DOHH2 (cell line): ENCODE data around the gene BDKRB2.

Source experiments
- H3F3A ChIP-seq: fragments of 200-600 bp; sonication (generic), shearing (Covaris generic); 2 replicates; pipeline ENCODE4 v1.6.0; 2016; ENCODE audit warnings: antibody characterized with exemption, mild to moderate bottlenecking; ENCODE audit not compliant: control insufficient read depth, insufficient read depth
- H3K27ac ChIP-seq: fragments of 200-600 bp; sonication (generic); 2 replicates; pipeline ENCODE4 v1.5.1; 2014; ENCODE audit warnings: low read depth, mild to moderate bottlenecking, low read length, moderate library complexity
- H3K27me3 ChIP-seq: fragments of 200-600 bp; sonication (generic); 2 replicates; pipeline ENCODE4 v1.6.1; 2014; ENCODE audit warnings: mild to moderate bottlenecking, low read length, mixed read lengths; ENCODE audit not compliant: control insufficient read depth
- H3K36me3 ChIP-seq: fragments of 200-600 bp; sonication (generic); 2 replicates; pipeline ENCODE4 v1.6.1; 2014; ENCODE audit warnings: mild to moderate bottlenecking, low read length, moderate library complexity, mixed read lengths; ENCODE audit not compliant: control insufficient read depth
- H3K4me1 ChIP-seq: fragments of 200-600 bp; sonication (generic); 2 replicates; pipeline ENCODE4 v1.6.1; 2014; ENCODE audit warnings: mild to moderate bottlenecking, low read length, mixed read lengths; ENCODE audit not compliant: control insufficient read depth
- H3K4me2 ChIP-seq: fragments of 200-600 bp; sonication (generic); 2 replicates; pipeline ENCODE4 v1.6.0; 2014; ENCODE audit warnings: mild to moderate bottlenecking, low read length, moderate library complexity
- H3K4me3 ChIP-seq: fragments of 200-600 bp; sonication (generic); 2 replicates; pipeline ENCODE4 v1.5.1; 2014; ENCODE audit warnings: mild to moderate bottlenecking, low read length, mixed read lengths
- H3K79me2 ChIP-seq: fragments of 200-600 bp; sonication (generic); 2 replicates; pipeline ENCODE4 v1.6.1; 2014; ENCODE audit warnings: mild to moderate bottlenecking, low read length, mixed read lengths; ENCODE audit not compliant: control insufficient read depth
- H3K9me2 ChIP-seq: fragments of 200-600 bp; sonication (generic); replicated peaks from 2 replicates; pipeline ENCODE4 v1.6.1; 2014; ENCODE audit warnings: mild to moderate bottlenecking, low read length, mixed read lengths; ENCODE audit not compliant: control insufficient read depth
- H3K9me3 ChIP-seq: fragments of 200-600 bp; sonication (generic); 2 replicates; pipeline ENCODE4 v1.6.1; 2014; ENCODE audit warnings: antibody characterized with exemption, low read length, mixed read lengths; ENCODE audit not compliant: control insufficient read depth, insufficient read depth
- H4K20me1 ChIP-seq: fragments of 200-600 bp; sonication (generic); 2 replicates; pipeline ENCODE4 v1.6.0; 2014; ENCODE audit warnings: low read depth, mild to moderate bottlenecking, antibody characterized with exemption, low read length, moderate library complexity; ENCODE audit not compliant: control insufficient read depth, insufficient read depth
- EZH2phosphoT487 ChIP-seq: fragments of 200-600 bp; sonication (generic); IDR thresholded peaks from 2 replicates; pipeline ENCODE4 v1.6.1; 2017; ENCODE audit warnings: borderline replicate concordance, mild to moderate bottlenecking, antibody characterized with exemption, low read length, moderate library complexity, mixed read lengths
- TF ChIP-seq, protein P1 (sequence below): fragments of 200-600 bp; sonication (generic); IDR thresholded peaks from one replicate; pipeline ENCODE4 v1.5.1; 2014; ENCODE audit warnings: antibody characterized with exemption, mild to moderate bottlenecking, low read depth, low read length; ENCODE audit not compliant: poor library complexity, severe bottlenecking

Gene BDKRB2

DNA sequence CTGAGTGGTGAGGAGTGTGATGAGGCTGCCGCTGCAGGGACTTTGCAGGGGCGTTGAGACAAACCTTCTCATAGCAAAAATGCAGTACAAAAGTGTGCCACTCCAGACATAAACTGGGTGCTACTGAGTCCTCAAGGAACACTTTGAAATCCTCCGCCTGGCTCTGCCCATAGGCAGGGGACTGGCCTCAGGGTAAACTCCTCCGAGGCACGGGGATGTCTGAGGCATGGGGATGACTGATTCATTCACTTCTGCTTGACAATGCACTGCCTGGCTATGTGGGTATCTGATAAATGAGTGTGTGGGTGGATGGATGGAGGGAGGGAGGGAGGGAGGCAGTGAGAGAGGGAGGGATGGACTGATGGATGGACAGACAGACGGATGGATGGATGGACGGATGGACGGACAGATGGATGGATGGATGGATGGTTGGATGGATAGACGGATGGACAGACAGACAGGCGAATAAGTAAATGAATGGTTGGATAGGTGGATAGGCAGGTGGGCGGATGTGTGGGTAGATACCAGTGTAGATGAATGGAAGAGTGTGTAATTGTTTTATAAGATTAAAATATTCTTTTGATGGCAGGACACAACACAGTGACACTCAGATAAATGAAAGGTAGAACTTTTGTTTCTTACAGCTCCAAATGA is 2.1 kb upstream of the BDKRB2 start:
- Histone ChIP-seq H3K4me2 (no peak overlapping the region), H3K27ac (no peak overlapping the region), H3K27me3 (no peaks in the 10 kb centered on the region), H3K4me1 (peaks cover 12% of the 10 kb centered on the region), H3K79me2 (no peaks in the 10 kb centered on the region), H3K4me3 (no peak overlapping the region), H4K20me1 (no peaks in the 10 kb centered on the region), H3K9me3 (no peaks in the 10 kb centered on the region), H3K36me3 (no peaks in the 10 kb centered on the region), H3F3A (no peaks in the 10 kb centered on the region), H3K9me2 (no peaks in the 10 kb centered on the region)
- no peak for TF ChIP-seq EZH2phosphoT487
- TF ChIP-seq, protein P1, sequence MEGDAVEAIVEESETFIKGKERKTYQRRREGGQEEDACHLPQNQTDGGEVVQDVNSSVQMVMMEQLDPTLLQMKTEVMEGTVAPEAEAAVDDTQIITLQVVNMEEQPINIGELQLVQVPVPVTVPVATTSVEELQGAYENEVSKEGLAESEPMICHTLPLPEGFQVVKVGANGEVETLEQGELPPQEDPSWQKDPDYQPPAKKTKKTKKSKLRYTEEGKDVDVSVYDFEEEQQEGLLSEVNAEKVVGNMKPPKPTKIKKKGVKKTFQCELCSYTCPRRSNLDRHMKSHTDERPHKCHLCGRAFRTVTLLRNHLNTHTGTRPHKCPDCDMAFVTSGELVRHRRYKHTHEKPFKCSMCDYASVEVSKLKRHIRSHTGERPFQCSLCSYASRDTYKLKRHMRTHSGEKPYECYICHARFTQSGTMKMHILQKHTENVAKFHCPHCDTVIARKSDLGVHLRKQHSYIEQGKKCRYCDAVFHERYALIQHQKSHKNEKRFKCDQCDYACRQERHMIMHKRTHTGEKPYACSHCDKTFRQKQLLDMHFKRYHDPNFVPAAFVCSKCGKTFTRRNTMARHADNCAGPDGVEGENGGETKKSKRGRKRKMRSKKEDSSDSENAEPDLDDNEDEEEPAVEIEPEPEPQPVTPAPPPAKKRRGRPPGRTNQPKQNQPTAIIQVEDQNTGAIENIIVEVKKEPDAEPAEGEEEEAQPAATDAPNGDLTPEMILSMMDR, result no peak

DNA sequence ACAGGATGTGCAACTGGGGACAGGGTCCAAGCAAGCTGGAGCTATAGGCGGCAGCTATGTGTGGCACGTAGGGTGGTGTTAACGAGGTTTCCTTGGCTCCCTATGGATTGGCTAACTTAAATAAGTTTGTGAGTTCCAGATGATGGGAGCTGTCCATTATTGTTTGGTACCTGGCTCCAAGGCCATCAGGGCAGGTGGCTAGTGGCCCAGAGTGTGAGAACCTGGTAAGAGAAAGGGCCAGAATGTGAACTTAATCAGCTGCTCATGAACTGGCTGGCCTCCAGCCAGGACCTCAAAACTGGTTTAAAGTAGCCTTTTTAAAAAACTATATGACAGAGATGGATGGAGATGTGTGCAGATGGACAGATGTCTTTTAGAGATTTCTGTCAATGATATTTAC is 1.5 kb upstream of the BDKRB2 start:
- Histone ChIP-seq H3K9me3 (no peaks in the 10 kb centered on the region), H3K79me2 (no peaks in the 10 kb centered on the region), H3K4me2 (no peak overlapping the region), H4K20me1 (no peaks in the 10 kb centered on the region), H3K9me2 (no peaks in the 10 kb centered on the region), H3K4me3 (no peak overlapping the region), H3K36me3 (no peaks in the 10 kb centered on the region), H3K27me3 (no peaks in the 10 kb centered on the region), H3F3A (no peaks in the 10 kb centered on the region), H3K27ac (no peak overlapping the region), H3K4me1 (peaks cover 12% of the 10 kb centered on the region)
- TF ChIP-seq EZH2phosphoT487, result no peak
- TF ChIP-seq, protein P1, result no peak

DNA sequence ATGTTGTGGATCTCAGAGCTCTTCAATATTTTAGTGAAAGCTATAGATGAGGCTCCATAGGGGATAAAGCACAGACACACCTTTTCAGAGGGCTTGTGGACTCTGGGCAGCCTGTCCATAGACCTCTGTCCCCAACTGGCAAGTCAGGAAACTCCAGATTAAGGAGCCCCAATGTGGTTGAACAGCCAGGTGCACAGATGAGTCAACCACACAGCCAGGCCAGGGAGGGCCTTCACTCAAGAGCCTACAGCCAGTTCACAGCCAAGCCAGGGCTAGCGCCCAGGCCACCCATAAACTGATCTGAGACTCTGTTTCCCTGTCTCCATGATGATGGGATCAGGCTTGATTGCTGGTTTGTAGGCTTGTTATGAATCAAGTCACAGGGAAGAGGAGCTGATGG is 1.0 kb upstream of the BDKRB2 start:
- no peak overlapping the region for H3K4me2 ChIP-seq
- H3K9me3 ChIP-seq, result no peaks in the 10 kb centered on the region
- no peaks in the 10 kb centered on the region for H3F3A ChIP-seq
- no peaks in the 10 kb centered on the region for H3K79me2 ChIP-seq
- no peaks in the 10 kb centered on the region for H3K27me3 ChIP-seq
- H3K27ac ChIP-seq, result no peak overlapping the region
- TF ChIP-seq, protein P1, result no peak
- no peak for TF ChIP-seq EZH2phosphoT487
- no peak overlapping the region for H3K4me3 ChIP-seq
- no peaks in the 10 kb centered on the region for H4K20me1 ChIP-seq
- H3K36me3 ChIP-seq, result no peaks in the 10 kb centered on the region
- no peaks in the 10 kb centered on the region for H3K9me2 ChIP-seq
- peaks cover 12% of the 10 kb centered on the region for H3K4me1 ChIP-seq
